GM19193 (cell line): ENCODE data around the gene PTPRC.

Experiments used
- POLR2A ChIP-seq: IDR thresholded peaks from 4 replicates; pipeline ENCODE4 v1.6.1; 2011; ENCODE audit not compliant: insufficient read depth, insufficient read length; ENCODE audit errors: extremely low read depth

The PTPRC gene

GRCh38 chr1:198649232-198649967, 10.6 kb downstream of the PTPRC start:
- TF ChIP-seq POLR2A, result no peak

GRCh38 chr1:198649968-198650338, 11.1 kb downstream of the PTPRC start:
- TF ChIP-seq POLR2A, result no peak

- no peak for TF ChIP-seq POLR2A
These were observed 11.7 kb downstream of the PTPRC start for GRCh38 chr1:198650506-198650905.

GRCh38 chr1:198651650-198652400, 13.0 kb downstream of the PTPRC start:
- TF ChIP-seq POLR2A, result no peak

- no peak for TF ChIP-seq POLR2A
These were observed 15.1 kb downstream of the PTPRC start for GRCh38 chr1:198653808-198654413.

- no peak for TF ChIP-seq POLR2A
These were observed 16.8 kb downstream of the PTPRC start for GRCh38 chr1:198655459-198656121.

GRCh38 chr1:198656500-198656932, 17.7 kb downstream of the PTPRC start:
- TF ChIP-seq POLR2A, result no peak

GRCh38 chr1:198657550-198658064, 18.8 kb downstream of the PTPRC start:
- TF ChIP-seq POLR2A, result no peak

GRCh38 chr1:198660341-198661261, 21.8 kb downstream of the PTPRC start:
- no peak for TF ChIP-seq POLR2A

- TF ChIP-seq POLR2A, result no peak
These were observed 24.0 kb downstream of the PTPRC start for GRCh38 chr1:198662821-198663220.

- TF ChIP-seq POLR2A, result no peak
These were observed 25.4 kb downstream of the PTPRC start for GRCh38 chr1:198664068-198664788.

- TF ChIP-seq POLR2A, result no peak
These were observed 28.3 kb downstream of the PTPRC start for GRCh38 chr1:198667186-198667585.

GRCh38 chr1:198667807-198668206, 29.0 kb downstream of the PTPRC start:
- TF ChIP-seq POLR2A, result no peak
